Activated gamma-delta T cell treated with Interleukin-2 at 50 U/mL for 16 hours (primary cell): Measurements from ENCODE around the gene PLCB1.

ENCODE experiments used
- DNase-seq: peaks from one replicate; pipeline ENCODE4 v3.0.0-alpha.2; 2020

The PLCB1 gene

DNA sequence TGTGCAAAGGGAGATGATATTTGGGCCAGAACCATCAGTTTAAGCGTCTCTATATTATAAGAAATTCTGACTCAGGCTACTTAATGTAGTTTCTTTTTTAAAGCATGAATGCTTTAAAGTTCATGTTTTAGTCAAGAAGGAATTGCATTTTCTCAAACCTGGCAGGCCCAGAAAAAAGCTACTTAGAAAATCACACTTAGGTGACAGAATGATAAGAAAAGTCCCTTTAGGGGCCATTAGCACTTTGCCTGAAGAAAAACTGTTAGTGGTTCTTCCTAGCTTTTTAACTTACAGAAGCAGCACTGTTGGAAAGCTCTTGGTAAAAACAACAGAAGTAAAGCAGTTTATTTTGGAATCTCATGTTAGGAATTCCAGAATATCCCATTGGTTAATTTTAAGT lies 387.8 kb downstream of the PLCB1 start:
- no peak for DNase-seq

DNA sequence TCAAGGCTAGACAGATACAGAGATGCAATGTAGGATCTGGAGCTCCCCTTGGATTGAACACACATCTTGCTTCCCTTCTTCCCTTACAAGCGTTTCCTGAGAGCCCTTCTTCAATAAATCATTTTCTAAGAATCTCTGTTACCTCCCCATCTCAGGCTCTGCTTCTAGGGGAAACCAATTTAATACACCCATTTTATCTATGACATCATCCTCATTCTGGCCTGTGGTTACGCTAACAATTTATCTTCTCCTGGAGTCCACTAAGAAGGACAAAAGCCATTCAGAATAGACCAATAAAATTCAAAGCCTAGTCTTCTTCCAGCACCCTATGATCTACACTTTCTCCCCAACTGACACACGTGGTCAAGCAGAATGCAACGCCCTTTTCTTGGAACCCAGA lies 390.1 kb downstream of the PLCB1 start:
- no peak for DNase-seq

DNA sequence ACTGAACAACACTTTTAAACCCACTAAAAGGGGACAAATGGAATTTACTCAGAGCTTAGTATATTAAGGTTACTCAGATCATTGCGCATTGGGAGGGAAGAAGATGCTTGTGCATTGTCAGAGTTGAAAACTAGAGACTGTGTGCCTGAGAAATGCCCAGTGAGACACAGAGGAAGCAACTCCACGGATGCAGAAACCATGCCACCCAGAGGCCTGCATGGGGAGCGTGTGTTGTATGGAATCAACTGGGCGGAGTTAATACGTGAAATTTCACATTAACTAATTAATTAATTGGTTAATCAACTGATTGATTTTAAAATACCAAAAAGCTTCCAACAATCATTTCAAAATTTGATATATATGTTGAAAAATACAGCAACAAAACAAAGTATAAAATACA lies 391.6 kb downstream of the PLCB1 start:
- DNase-seq: no peak

DNA sequence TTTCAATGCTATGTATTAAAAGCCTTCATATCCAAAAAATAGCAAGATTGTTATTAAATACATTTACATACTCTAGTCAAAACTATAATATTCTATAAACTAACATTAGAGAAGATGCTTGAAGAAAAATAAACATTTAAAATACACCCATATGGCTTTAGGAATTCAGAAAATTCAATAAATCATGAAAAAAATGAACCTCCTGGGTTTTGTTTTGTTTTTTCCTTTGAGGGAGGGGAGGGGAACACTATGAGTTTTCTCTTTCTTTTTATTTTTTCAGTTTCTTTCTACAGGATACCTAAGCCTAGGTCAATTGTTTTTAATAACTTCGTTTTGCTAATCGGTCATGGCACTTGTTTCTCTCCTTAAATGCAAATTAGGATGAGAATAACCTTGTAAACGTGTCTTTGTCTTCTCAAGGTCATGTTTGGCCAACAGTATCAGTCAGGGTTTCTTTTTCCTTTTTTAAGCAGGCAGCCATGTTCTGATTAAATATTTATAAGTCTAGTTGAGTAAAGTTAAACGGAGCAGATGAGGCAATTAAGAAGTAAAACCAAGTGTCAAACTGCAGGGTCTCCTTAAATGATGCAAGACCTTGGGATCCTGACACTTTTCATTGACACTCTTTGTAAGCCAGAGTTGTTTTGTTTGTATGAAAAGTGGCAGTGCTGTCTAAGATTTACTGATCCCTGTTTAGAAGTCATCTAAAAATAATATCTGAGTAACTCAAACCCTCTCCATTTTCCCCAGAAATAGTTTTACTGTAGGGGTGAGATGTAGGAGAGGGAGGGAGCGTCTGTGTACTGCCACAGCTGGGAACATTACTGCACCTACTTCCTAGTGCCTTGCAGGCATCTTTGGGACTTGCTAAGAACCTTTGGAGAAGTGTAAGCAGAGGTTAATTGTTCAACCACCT lies 392.3 kb downstream of the PLCB1 start:
- no peak for DNase-seq

DNA sequence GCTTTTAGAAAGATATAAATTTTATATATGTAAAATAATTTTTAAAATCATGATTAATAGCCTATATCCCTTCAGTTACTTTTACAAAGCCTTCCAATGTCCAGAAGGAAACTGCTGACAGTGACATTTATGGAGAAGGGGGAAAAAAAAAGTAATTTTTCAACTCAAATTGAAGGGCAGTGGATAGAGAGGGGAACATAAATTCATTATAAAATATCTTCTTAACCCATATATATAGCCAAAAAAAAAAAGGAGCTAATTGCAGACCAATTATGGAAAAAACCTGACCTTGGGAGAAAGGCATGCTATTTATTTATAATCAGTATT lies 392.9 kb downstream of the PLCB1 start:
- no peak for DNase-seq

DNA sequence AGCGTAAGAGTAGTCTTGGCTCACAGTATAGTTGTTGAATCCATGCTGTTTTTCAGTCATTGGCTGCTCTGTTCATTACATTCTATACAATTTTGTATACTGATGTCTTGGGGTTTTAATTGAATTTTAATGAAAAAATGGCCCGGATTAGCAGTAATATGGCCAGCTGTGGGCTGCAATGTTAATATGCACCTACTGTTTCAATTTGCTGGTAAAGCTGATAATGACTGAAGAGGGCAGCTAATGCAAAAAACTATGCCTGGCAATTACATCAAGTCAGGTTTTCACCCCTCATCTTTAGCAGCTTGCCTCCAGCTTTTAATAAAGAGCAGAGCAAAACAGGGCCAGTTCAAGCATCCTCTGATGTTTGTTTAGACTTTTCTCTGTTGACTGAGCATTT lies 394.5 kb downstream of the PLCB1 start:
- DNase-seq: no peak

DNA sequence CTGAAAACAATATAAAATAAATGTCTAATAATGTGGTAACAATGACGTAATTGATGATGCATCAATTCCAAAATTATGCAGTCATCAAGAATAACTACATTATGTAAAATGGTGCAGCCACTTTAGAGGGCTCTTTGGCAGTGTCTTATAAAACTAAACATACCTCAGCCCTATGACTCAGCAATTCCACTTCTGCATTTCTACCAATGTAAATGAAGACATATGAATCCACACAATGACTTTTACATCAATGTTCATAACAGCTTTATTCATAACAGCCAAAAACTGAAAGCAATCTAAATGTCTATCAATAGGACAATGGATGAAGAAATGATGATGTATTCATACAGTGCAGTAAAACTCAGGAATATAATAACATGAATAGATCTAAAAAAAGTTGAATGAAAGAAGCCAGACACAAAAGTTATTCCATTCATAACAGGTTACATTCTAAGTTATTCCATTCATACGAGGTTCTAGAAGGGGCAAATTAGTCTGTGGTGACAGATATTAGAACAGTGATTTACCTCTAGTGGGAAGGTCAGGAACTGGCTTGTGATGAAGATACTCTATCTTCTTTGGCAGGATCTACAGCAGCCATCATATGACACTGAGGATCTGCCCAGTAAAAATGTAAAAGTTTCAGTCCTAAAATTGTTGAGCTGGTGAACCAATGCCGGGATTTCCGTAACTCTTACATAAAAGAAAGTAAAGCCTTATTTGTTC lies 396.1 kb downstream of the PLCB1 start:
- no peak for DNase-seq

DNA sequence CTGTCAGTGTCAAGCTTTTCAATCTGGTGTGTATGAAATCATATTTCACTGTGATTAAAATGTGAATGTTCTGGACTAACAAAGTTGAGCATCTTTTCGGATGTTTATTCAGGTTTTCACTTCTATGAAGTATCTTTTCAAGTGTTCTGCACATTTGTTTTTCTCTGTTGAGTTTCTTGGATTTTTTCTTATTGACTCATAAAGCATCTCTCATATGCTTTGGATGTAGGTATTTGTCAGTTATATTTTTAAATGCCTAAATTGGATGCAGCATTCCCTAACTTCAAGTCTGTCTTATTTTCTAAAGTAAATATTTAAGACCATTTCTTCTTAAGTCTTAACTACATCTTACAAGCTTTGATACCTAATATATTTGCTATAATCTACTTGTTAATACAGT lies 398.0 kb downstream of the PLCB1 start:
- no peak for DNase-seq

DNA sequence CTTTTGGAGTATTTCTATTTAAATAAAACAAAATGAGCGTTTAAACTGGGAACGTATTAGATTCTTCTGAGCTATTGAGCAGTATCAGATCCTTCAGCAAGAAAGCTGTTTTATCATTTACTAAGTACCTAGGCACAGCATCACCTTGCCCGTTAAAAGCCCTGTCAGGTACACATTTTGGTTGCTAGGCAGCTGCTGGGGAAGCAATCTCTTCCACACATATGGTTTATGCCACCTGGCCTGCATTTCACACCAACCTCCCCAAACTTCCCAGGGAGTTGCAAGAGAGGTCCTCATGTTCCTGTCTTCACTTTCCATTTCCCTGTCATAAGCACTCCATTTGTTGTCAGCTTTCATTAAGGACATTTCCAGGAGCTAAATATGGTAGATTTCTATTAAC lies 400.1 kb downstream of the PLCB1 start:
- no peak for DNase-seq

DNA sequence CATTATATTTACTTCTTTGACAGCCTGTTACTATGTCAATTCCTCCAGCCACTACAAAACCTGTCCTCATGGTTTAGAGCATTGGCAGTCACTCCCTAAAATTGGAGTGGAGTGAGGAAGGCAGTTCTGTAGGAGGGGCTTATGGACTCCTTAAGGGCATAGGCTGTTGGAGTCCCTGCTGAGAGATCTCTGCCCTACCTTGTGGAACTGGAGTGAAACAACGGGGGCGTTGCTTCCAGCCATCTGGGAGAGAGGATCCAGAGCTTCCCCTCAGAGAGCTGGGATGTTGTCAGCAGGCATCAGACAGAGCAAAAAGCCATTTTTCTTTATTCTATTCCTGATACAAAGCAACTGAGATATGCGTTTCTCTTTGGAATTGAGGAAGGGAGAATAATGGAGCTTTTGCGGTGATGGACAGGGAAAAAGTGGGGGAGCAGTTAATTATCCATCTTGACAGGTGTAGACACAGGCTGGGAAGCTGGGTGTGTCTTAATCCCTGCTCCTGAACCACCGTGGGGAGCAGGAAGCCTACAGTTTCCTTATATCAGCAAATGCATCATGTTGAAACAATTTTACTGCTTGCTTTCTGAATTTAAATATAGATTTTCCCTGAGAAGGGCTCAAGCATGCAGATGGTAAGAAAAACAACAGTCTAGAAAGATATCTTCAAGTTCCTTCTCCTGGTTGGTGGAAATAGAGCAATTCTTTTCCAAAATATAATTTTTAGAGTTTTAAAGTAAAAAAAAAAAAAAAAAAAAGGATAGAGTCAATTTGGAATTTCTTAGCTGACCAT lies 402.5 kb downstream of the PLCB1 start:
- DNase-seq: no peak

DNA sequence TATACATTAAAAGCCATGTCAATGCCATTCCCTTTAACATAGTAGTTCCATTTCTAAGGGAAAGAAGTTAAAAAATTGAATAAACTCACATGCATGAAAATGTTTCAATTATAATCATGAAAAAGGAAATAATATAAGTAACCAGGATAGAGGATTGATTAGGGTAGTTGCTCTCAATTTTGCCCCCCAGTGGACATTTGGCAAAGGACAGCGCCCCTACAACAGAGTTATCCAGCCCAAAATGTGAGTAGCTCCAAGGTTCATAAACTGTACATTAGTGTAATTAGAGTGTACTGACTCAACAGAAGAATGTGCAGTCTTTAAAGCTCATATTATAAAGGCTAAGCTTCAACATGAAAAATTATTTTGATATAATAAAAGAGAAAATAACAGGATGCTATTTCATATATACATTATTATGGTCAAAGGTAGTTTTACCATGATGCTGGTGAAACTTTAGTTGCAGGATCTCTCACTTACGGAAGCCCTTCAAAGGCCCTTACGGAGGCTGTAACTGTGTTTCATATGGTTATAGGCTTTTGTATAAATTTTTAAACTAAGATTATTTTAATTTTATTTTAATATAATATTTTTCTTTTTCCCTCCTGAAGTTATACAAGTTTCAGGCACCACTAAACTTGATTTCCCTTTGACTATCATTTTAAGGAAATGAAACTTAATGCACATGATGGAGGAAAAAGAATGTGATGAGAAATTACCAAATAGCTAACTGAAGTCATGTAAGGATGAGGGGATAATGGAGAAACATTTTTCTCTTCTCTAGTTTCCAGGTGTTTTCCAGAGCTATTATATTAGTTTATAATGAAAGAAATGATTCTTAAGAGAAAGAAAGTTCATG lies 403.6 kb downstream of the PLCB1 start:
- no peak for DNase-seq

DNA sequence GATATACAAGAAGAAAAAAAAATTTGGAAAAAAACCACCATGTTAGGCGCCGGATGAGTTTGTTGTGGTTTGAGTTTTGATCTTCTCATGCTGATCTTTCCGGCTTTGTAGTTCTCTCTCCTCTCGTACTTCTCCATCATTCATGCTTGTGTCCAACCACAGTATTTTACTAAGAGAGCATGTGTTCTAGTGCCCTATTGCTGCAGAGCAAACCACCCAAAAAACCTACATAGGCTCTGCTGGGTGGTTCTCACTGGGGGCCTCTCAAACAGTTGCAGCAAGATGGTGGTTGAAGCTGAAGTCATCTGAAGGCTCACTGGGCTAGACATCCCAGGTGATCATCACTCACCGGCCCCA lies 404.2 kb downstream of the PLCB1 start:
- DNase-seq: no peak

DNA sequence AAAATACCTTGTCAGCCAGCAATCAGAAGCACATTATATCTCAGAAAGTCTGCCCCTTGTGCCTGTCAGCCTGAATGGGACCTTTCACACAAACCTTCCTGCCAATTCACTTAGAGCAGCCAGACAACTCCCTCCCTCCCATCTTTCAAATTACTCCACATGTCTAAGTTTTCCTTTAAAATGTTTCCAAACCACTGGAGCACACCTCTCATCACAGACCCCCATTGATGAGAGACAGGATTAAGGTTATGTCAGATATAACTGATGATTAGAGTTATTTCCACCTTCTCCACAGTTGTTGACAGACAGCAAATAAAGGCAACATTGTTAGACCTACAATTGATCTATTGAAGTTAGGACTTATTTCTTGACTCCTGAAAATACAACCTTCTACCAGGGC lies 408.4 kb downstream of the PLCB1 start:
- DNase-seq: no peak

DNA sequence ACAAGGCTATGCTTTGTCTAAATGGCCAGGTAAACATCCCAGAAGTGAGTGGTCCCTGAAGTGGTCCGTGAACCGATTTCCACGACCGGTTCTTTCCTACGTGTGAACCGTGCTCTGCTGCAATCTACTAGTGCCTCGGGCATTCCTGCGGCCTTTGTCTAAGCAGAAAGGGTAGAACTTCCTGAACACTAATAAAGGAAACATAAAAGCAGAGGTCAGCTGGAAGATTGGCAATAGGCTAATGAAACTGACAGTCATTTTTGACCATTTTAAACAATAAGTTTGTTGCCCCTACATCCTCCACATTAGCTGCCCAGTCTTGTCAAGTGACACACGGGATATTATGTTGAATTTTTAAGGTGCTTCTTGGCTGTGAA lies 410.0 kb downstream of the PLCB1 start:
- DNase-seq: no peak

DNA sequence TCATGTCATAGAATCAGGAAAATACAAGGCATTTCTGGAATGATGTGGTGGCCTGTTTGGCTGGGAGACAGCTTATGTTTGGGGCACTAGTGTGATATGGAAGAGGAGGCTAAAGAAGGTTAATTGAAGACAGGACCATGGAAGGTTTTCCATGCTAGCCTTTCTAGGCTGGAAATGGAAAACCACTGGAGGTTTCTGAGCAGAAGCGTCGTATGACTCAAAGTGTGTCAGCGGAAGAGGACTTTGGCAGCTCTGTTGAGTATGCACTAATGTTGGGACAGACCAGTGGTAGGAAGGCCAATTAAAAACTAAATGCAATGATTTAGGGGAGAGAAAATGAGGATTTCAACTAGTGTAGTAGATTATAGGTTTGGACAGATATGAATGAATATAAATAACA lies 413.1 kb downstream of the PLCB1 start:
- no peak for DNase-seq

DNA sequence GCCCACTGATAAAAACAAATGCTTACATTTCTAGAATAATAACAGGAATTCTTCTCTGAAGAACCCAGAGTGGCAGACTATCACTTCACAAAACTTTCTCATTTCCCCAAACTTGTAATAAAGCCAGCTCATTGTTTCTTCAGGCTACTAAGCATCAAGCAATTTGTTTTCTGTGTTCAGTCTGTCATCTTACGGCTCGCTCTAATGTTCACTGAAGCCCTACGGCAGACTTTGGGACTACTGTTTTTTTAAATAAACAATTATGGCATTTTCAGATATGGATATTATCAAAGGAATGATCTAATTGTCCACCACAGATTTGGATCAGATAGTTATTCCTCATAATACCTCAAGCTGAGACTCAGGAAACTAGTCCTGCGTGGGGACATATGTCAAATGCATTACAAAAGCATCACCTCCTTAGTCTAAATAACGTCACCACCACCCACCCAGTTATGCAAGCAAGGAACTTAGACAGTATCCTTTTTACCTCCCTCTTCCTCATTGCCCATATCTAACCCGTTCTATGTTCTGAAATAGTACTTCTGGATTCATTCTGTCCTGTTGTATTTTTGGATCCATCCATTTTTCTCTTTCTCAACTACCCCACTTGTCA lies 415.1 kb downstream of the PLCB1 start:
- no peak for DNase-seq

DNA sequence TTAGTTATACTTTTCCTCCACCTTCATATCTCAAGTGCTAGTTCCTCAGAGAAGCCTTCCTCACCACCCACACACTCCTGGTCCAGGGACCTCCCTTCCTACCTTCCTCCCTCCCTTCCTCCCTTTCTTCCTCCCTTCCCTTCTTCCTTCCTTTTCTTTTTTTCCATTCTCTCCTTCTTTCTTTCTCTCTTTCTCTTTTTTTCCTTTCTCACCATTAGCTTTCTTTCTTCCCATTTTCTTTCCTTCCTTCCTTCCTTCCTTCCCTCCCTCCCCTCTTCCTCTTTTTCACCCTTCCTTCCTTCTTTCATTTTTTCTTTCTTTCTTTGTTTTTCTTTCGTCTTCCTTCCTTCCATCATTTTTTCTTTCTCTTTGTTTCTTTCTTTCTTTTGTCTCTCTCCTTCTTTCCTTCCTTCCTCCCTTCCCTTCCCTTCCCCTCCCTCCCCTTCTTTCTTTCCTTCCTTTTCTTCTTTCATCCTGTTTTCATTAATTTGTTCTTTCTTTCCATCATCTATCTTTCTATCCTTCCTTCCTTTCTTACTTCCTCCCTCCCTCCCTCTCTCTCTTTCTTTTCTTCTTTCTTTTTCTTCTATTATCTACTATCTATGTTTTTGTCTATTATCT lies 416.0 kb downstream of the PLCB1 start:
- DNase-seq: no peak

DNA sequence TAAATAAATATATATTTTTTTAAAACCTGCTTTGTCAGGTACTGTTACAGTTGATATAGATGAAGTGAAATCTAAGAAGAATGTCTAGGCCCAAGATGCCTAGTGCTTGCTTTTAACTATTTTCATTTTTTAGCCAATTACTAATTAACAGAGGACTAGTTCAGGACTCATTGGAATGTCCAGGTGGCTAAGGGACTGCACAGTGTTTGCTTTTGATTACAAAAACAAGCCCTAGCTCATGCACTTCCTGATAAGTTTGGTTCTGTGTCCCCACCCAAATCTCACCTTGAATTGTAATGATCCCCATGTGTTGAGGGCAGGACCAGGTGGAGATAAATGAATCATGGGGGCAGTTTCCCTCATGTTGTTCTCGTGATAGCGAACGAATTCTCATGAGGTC lies 417.1 kb downstream of the PLCB1 start:
- no peak for DNase-seq

DNA sequence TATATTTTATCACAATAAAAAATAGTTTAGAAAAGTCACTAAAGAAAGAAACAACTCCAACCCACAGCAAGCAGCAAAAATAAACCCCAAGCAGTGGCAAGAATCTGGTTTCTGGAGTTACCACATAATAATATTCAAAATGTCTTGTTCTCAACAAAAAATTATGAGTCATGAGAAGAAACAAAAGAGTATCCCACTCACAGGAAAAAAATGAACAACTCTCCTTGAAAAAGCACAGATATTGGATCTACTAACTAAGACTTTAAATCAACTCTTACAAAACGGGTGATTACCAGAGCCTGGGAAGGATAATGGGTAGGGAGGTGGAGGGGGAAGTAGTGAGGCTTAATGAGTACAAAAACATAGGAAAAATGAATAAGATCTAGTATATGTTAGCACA lies 425.6 kb downstream of the PLCB1 start:
- DNase-seq: no peak

DNA sequence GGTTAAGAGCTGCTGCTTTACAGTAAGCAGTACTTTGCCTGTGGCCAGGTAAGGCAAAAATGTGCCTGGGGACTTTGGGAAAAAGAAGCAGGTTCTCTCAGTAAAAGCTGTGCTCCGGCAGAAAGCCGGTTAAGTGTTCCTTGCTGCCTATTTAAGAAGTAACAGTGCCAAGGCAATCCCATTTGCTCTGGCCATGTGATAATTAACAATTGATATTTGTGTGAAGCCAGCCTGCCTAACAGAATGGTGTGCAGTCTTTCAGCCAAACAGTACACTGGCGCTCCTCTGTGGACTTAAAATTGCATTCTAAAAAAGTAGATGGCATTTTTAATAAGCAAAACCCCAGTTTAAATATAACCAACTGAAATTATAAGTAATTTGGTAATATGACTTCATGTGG lies 430.3 kb downstream of the PLCB1 start:
- DNase-seq: no peak

DNA sequence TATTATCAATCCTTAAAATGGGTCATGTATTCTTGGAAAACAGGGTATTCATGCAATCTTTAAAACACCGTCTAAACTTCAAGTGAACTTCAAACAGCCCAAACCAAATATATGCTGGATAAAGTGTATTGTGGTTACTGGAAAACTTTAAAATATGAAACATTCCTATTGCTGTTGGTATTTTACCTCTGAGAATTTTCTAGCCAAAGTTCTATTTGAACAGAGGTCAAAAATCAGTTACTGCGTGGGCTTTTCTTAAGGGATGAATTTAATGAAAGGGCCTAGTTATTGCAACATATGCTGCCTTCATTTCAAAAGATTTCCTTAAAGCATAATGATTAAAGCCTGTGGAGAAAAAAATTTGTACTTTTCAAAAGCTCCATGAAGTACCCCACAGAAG lies 436.0 kb downstream of the PLCB1 start:
- DNase-seq: no peak

DNA sequence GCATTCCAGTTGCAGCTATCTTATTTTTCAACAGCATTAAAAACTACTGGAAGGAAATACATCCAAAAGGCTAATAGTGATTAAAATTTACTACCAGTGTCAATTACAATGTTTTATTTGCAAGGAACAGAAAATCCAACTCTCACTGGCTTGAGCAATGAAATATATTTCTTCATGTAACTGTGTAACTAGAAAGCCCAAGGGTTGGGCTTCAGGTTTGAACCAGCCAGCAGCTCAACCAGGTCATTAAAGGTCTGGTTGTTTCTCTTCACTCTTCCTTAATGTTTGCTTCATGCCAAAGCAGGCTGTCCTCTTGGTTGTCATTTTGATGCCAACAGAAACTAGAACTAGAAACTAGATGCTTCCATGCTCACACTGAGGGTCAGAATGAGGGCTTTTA lies 437.7 kb downstream of the PLCB1 start:
- no peak for DNase-seq
